HEK293T (cell line): ENCODE data around the gene AHDC1.
"Not testable (repeated sequence)": the region's sequence is repeated elsewhere in the genome, so short reads cannot be mapped to it uniquely, and the experiment has no call there.

Experiments
- CTCF ChIA-PET: fragments of 350-600 bp; formaldehyde crosslinking; extraction: SDS; loops from one replicate; lab custom pipeline; 2021; ENCODE audit warnings: antibody characterized with exemption, inconsistent platforms; lab: Yijun Ruan, JAX
- POLR2A ChIA-PET: fragments of 350-600 bp; formaldehyde crosslinking; extraction: SDS; loops from one replicate; lab custom pipeline; 2020; ENCODE audit warnings: antibody characterized with exemption, inconsistent platforms; lab: Yijun Ruan, JAX
- DNase-seq: peaks from one replicate; pipeline ENCODE4 v3.0.0; 2012; ENCODE audit warnings: mixed read lengths; ENCODE audit errors: extremely low spot score
- ARNT ChIP-seq: fragments of 450-650 bp; IDR thresholded peaks from 2 replicates; pipeline ENCODE4 v1.6.1; 2017; ENCODE audit warnings: mild to moderate bottlenecking
- BHLHE40 ChIP-seq: fragments of 450-650 bp; IDR thresholded peaks from 2 replicates; pipeline ENCODE4 v1.6.1; 2016; ENCODE audit warnings: mild to moderate bottlenecking, moderate library complexity, borderline replicate concordance
- CTBP1 ChIP-seq: fragments of 450-650 bp; IDR thresholded peaks from 2 replicates; pipeline ENCODE4 v1.6.1; 2016; ENCODE audit warnings: borderline replicate concordance
- ELF4 ChIP-seq: fragments of 450-650 bp; IDR thresholded peaks from 2 replicates; pipeline ENCODE4 v1.6.1; 2017; ENCODE audit warnings: antibody characterized with exemption
- FOXA1 ChIP-seq: fragments of 450-650 bp; IDR thresholded peaks from 2 replicates; pipeline ENCODE4 v1.6.1; 2016; ENCODE audit warnings: mild to moderate bottlenecking
- FOXK2 ChIP-seq: fragments of 450-650 bp; IDR thresholded peaks from 2 replicates; pipeline ENCODE4 v1.6.1; 2016; ENCODE audit warnings: mild to moderate bottlenecking
- FOXM1 ChIP-seq: fragments of 450-650 bp; IDR thresholded peaks from 2 replicates; pipeline ENCODE4 v1.6.1; 2017; ENCODE audit warnings: mild to moderate bottlenecking, borderline replicate concordance
- HDGF ChIP-seq: fragments of 450-650 bp; IDR thresholded peaks from 2 replicates; pipeline ENCODE4 v1.6.1; 2017; ENCODE audit warnings: antibody characterized with exemption, borderline replicate concordance
- L3MBTL2 ChIP-seq: fragments of 450-650 bp; conservative IDR thresholded peaks from 2 replicates; pipeline ENCODE4 v1.6.1; 2016; ENCODE audit warnings: mild to moderate bottlenecking
- LEF1 ChIP-seq: fragments of 450-650 bp; IDR thresholded peaks from 2 replicates; pipeline ENCODE4 v1.6.1; 2017; ENCODE audit warnings: mild to moderate bottlenecking, borderline replicate concordance
- NFRKB ChIP-seq: fragments of 450-650 bp; IDR thresholded peaks from 2 replicates; pipeline ENCODE4 v1.6.1; 2016; ENCODE audit warnings: mild to moderate bottlenecking, moderate library complexity
- SP1 ChIP-seq: fragments of 450-650 bp; IDR thresholded peaks from 2 replicates; pipeline ENCODE4 v1.6.1; 2017
- SUZ12 ChIP-seq: fragments of 450-650 bp; IDR thresholded peaks from 2 replicates; pipeline ENCODE4 v1.6.1; 2016; ENCODE audit warnings: mild to moderate bottlenecking
- TARDBP ChIP-seq: fragments of 450-650 bp; IDR thresholded peaks from 2 replicates; pipeline ENCODE4 v1.6.1; 2016
- ZNF384 ChIP-seq: fragments of 450-650 bp; IDR thresholded peaks from 2 replicates; pipeline ENCODE4 v1.6.1; 2016
- TF ChIP-seq, protein P1 (sequence below): fragments of 450-650 bp; IDR thresholded peaks from 2 replicates; pipeline ENCODE4 v1.6.1; 2016

The AHDC1 gene

GRCh38 chr1:27542463-27543273 lies 61.3 kb downstream of the AHDC1 start:
- CTCF ChIA-PET, result interaction anchor here (1.3 kb wide), 1 partner anchor 14 kb away, joined by 5 read pairs; no protein-coding TSS in a partner anchor

GRCh38 chr1:27539901-27540861 lies 63.8 kb downstream of the AHDC1 start:
- CTCF ChIA-PET, result interaction anchor here (1.2 kb wide), 1 partner anchor 29 kb away, joined by 4 read pairs; no protein-coding TSS in a partner anchor
- DNase-seq, result no peak
- TF ChIP-seq, protein P1, sequence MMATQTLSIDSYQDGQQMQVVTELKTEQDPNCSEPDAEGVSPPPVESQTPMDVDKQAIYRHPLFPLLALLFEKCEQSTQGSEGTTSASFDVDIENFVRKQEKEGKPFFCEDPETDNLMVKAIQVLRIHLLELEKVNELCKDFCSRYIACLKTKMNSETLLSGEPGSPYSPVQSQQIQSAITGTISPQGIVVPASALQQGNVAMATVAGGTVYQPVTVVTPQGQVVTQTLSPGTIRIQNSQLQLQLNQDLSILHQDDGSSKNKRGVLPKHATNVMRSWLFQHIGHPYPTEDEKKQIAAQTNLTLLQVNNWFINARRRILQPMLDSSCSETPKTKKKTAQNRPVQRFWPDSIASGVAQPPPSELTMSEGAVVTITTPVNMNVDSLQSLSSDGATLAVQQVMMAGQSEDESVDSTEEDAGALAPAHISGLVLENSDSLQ, result no peak
- TF ChIP-seq NFRKB (no peak), HDGF (no peak), FOXM1 (no peak), LEF1 (no peak), BHLHE40 (no peak), FOXA1 (no peak), TARDBP (no peak), SUZ12 (no peak), ELF4 (no peak), L3MBTL2 (no peak), ZNF384 (no peak), SP1 (no peak), CTBP1 (no peak), ARNT (no peak), FOXK2 (no peak)
- POLR2A ChIA-PET, result interaction anchor here (0.6 kb wide), 1 partner anchor 50 kb away, joined by 3 read pairs; the partner anchor contains the start of gene WASF2

More at GRCh38 chr1:27542463-27543273, 61.3 kb downstream of the AHDC1 start:
- POLR2A ChIA-PET, result no interaction called here
- no peak for DNase-seq
- TF ChIP-seq CTBP1, result no peak
- no peak for TF ChIP-seq L3MBTL2
- no peak for TF ChIP-seq LEF1
- no peak for TF ChIP-seq SUZ12
- no peak for TF ChIP-seq BHLHE40
- no peak for TF ChIP-seq ZNF384
- TF ChIP-seq, protein P1, result no peak
- TF ChIP-seq ELF4, result no peak
- no peak for TF ChIP-seq FOXM1
- no peak for TF ChIP-seq TARDBP
- no peak for TF ChIP-seq ARNT
- TF ChIP-seq NFRKB, result no peak

DNA sequence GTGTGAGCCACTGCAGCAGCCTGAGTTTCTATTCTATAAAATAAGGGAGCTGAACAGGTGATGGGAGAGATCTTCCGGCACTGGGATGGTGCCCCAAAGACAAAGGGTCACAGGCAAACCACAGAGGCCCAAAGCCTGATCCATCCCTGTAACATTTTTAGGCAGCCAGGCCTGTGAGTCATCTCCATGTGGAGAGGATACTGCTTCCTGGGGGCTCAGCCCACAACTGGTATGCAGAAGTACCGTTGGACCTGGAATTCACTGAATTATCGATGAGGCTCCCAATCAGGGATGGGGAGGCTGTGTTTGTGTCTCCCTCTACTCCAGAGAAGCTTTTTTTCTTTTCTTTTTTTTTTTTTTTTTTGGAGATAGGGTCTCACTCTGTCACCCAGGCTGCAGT lies 65.2 kb downstream of the AHDC1 start:
- DNase-seq, result no peak
- no peak for TF ChIP-seq NFRKB
- no peak for TF ChIP-seq FOXM1
- ChIA-PET POLR2A (no interaction called here), CTCF (no interaction called here)

DNA sequence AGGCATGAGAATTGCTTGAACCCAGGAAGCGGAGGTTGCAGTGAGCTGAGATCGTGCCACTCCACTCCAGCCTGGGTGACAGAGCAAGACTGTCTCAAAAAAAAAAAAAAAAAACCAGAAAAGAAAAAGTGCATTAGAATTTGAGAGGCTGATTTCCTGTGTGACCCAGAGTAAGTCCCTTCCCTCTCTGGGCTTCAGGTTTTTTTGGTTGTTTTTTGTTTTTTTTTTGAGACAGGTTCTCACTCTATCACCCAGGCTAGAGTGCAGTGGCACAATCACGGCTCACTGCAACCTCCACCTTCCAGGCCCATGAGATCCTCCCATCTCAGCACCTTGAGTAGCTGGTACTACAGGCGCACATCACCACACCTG lies 65.7 kb downstream of the AHDC1 start:
- CTCF ChIA-PET, DNase-seq, POLR2A ChIA-PET: not testable (repeated sequence)

DNA sequence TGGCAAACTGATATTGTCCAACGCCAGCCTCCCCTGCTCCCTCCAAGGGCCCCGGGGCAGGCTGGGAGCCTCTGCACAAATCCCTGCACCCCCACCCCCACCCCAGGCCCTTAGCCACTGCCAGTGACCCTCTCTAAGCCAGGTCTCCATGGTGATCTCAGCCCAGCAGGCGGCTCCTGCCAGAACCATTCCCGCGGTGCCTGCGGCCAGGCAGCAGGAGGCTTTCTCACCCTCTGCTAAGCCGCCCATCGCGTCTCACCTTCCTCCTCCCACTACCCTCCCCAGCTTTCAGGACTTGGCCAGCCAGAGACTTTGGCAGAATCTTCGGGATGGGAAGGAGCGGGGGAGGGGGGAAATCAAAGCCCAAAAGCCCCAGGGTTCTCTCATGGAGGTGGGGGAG lies 67.2 kb downstream of the AHDC1 start:
- TF ChIP-seq TARDBP (no peak), CTBP1 (no peak), FOXA1 (no peak), ZNF384 (no peak), LEF1 (no peak), HDGF (no peak), NFRKB (no peak), BHLHE40 (no peak), FOXK2 (no peak), SUZ12 (no peak), ARNT (no peak)
- DNase-seq, result peak; percentile 53
- CTCF ChIA-PET, result interaction anchor here (1.0 kb wide), 1 partner anchor 11 kb away, joined by 3 read pairs; no protein-coding TSS in a partner anchor
- POLR2A ChIA-PET, result interaction anchor here (1.4 kb wide), 1 partner anchor 47 kb away, joined by 5 read pairs; the partner anchor contains the start of gene WASF2

DNA sequence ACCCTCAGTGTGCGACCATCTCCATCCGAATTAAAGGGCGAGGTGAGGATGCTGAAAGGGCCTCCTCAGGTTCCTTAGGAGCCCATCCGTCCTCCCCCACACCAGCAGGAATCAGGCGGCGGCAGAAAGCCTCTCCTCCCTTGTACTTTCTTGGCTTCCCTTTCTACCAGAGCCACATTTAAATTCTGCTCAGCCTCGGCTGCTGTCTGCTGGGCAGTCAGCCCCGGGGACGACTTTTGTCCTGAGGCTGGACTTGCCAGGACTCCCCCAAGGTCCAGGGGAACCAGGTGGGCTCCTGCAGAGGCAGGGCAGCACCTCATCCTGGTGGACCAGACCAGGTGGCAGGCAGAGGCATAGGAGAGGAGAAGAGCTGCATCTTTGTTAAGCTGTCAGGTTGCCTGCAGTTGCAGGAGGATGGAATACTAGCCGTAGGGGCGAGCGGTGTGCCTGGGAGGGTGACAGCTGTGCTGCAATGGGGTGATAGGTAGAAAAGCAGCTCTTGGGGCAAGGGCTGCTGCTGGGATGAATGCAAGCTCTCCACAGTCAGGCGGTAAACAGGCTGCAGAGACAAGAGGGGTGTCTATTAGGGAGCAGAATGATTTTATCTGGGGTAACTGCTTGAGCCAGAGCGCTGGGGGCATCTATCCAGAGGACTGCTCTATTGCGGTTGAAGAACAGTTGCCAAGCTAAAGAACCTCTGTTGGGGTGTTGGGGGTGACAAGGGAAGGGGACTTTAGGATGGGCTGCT lies 67.8 kb downstream of the AHDC1 start:
- DNase-seq, result no peak
- ChIA-PET POLR2A (interaction anchor here (1.4 kb wide), 1 partner anchor 46 kb away, joined by 5 read pairs; the partner anchor contains the start of gene WASF2), CTCF (interaction anchor here (0.7 to 1.0 kb wide), 2 partner anchors 10 to 1146 kb away, joined by 3 read pairs; no protein-coding TSS in a partner anchor)
- TF ChIP-seq SUZ12 (no peak), FOXM1 (no peak), TARDBP (no peak), FOXK2 (no peak), NFRKB (no peak), SP1 (no peak), ELF4 (no peak), LEF1 (no peak), CTBP1 (no peak), ARNT (no peak), HDGF (no peak), L3MBTL2 (no peak), FOXA1 (no peak), ZNF384 (no peak), BHLHE40 (no peak)
- TF ChIP-seq, protein P1, result no peak
